SH-SY5Y (cell line): ENCODE measurements around the gene TBX15.

Experiments
- GATA2 ChIP-seq: IDR thresholded peaks from 2 replicates; pipeline ENCODE4 v1.6.1; 2011; ENCODE audit warnings: mild to moderate bottlenecking, low read depth, low read length
- GATA3 ChIP-seq: IDR thresholded peaks from 2 replicates; pipeline ENCODE4 v1.6.1; 2011; ENCODE audit warnings: low read depth, mild to moderate bottlenecking, low read length, moderate library complexity

- TF ChIP-seq GATA2 (no peak), GATA3 (no peak)
Measured at GRCh38 chr1:118984086-118984721, 3.9 kb downstream of the TBX15 start.
